H9 (cell line): ENCODE results near the gene PUS10. TPM values are rescaled to one million over a fixed set of nuclear protein-coding genes. Genes with fewer than 3 reads are reported as not detected.

ENCODE experiments used
- DNase-seq: peaks from one replicate; pipeline ENCODE4 v3.0.0-alpha.2; 2017
- H2AFZ ChIP-seq: one replicate; pipeline ENCODE4 v1.6.1; 2013; ENCODE audit warnings: mild to moderate bottlenecking, low read length, control low read depth, moderate library complexity
- H2AK5ac ChIP-seq: 2 replicates; pipeline ENCODE4 v1.6.1; 2013; ENCODE audit warnings: low read length, control low read depth, mixed read lengths; ENCODE audit not compliant: insufficient read length
- H2BK120ac ChIP-seq: one replicate; pipeline ENCODE4 v1.6.1; 2013; ENCODE audit warnings: low read depth, mild to moderate bottlenecking, low read length, control low read depth, inconsistent platforms; ENCODE audit not compliant: poor library complexity, severe bottlenecking
- H2BK12ac ChIP-seq: 2 replicates; pipeline ENCODE4 v1.6.1; 2013; ENCODE audit warnings: low read length, control low read depth, mixed read lengths, low read depth; ENCODE audit not compliant: insufficient read length
- H2BK15ac ChIP-seq: 2 replicates; pipeline ENCODE4 v1.6.1; 2013; ENCODE audit warnings: low read depth, low read length, control low read depth
- H2BK20ac ChIP-seq: one replicate; pipeline ENCODE4 v1.6.1; 2013; ENCODE audit warnings: low read depth, mild to moderate bottlenecking, low read length, control low read depth, inconsistent platforms; ENCODE audit not compliant: poor library complexity, severe bottlenecking
- H2BK5ac ChIP-seq: 2 replicates; pipeline ENCODE4 v1.6.1; 2013; ENCODE audit warnings: low read length, control low read depth, mixed read lengths; ENCODE audit not compliant: insufficient read length
- H3K14ac ChIP-seq: 2 replicates; pipeline ENCODE4 v1.6.1; 2013; ENCODE audit warnings: low read length, control low read depth; ENCODE audit not compliant: insufficient read depth
- H3K18ac ChIP-seq: 2 replicates; pipeline ENCODE4 v1.6.1; 2013; ENCODE audit warnings: low read depth, mild to moderate bottlenecking, mixed read lengths, low read length, control low read depth; ENCODE audit not compliant: insufficient read length
- H3K23ac ChIP-seq: 2 replicates; pipeline ENCODE4 v1.6.1; 2013; ENCODE audit warnings: low read length, control low read depth, mixed read lengths, low read depth; ENCODE audit not compliant: insufficient read length
- H3K23me2 ChIP-seq: 2 replicates; pipeline ENCODE4 v1.6.1; 2013; ENCODE audit warnings: low read depth, mild to moderate bottlenecking, mixed read lengths, low read length, control low read depth; ENCODE audit not compliant: insufficient read length, poor library complexity, severe bottlenecking
- H3K27ac ChIP-seq: 2 replicates; pipeline ENCODE4 v1.5.1; 2013; ENCODE audit warnings: low read length, control low read depth, mixed read lengths, low read depth; ENCODE audit not compliant: insufficient read length
- H3K27me3 ChIP-seq: 2 replicates; pipeline ENCODE4 v1.6.1; 2013; ENCODE audit warnings: low read length, control low read depth, inconsistent platforms; ENCODE audit not compliant: insufficient read depth
- H3K4ac ChIP-seq: 2 replicates; pipeline ENCODE4 v1.6.1; 2013; ENCODE audit warnings: low read depth, mild to moderate bottlenecking, control low read depth, inconsistent platforms, low read length, moderate library complexity
- H3K4me1 ChIP-seq: 2 replicates; pipeline ENCODE4 v1.6.1; 2013; ENCODE audit warnings: low read length, control low read depth, inconsistent platforms; ENCODE audit not compliant: insufficient read depth
- H3K4me2 ChIP-seq: 2 replicates; pipeline ENCODE4 v1.6.1; 2013; ENCODE audit warnings: low read length, control low read depth, mixed read lengths; ENCODE audit not compliant: insufficient read length, insufficient read depth
- H3K56ac ChIP-seq: 2 replicates; pipeline ENCODE4 v1.6.1; 2013; ENCODE audit warnings: low read depth, mild to moderate bottlenecking, mixed read lengths, low read length, control low read depth; ENCODE audit not compliant: insufficient read length
- H3K79me1 ChIP-seq: 2 replicates; pipeline ENCODE4 v1.6.1; 2013; ENCODE audit warnings: low read depth, mild to moderate bottlenecking, moderate library complexity, low read length, control low read depth, inconsistent platforms; ENCODE audit not compliant: insufficient read depth, poor library complexity, severe bottlenecking
- H3K79me2 ChIP-seq: 2 replicates; pipeline ENCODE4 v1.6.1; 2013; ENCODE audit warnings: low read length, control low read depth, inconsistent platforms; ENCODE audit not compliant: insufficient read depth
- H3K9ac ChIP-seq: 2 replicates; pipeline ENCODE4 v1.6.1; 2013; ENCODE audit warnings: low read length, control low read depth, mixed read lengths; ENCODE audit not compliant: insufficient read length; ENCODE audit errors: extremely low read depth
- H3K9me3 ChIP-seq: one replicate; pipeline ENCODE4 v1.6.1; 2013; ENCODE audit warnings: low read depth, low read length, inconsistent platforms; ENCODE audit not compliant: control insufficient read depth
- H3T11ph ChIP-seq: one replicate; pipeline ENCODE4 v1.6.1; 2013; ENCODE audit warnings: mild to moderate bottlenecking, low read length, control low read depth, inconsistent platforms
- H4K20me1 ChIP-seq: one replicate; pipeline ENCODE4 v1.6.1; 2013; ENCODE audit not compliant: control insufficient read depth, insufficient read length, insufficient read depth
- H4K5ac ChIP-seq: 2 replicates; pipeline ENCODE4 v1.6.1; 2013; ENCODE audit warnings: low read depth, mild to moderate bottlenecking, mixed read lengths, low read length, control low read depth; ENCODE audit not compliant: insufficient read length
- H4K8ac ChIP-seq: replicated peaks from 2 replicates; pipeline ENCODE4 v1.6.1; 2013; ENCODE audit warnings: low read length, control low read depth, mixed read lengths, low read depth; ENCODE audit not compliant: insufficient read length
- H4K91ac ChIP-seq: 2 replicates; pipeline ENCODE4 v1.6.1; 2013; ENCODE audit warnings: low read depth, mild to moderate bottlenecking, moderate library complexity, mixed read lengths, low read length, control low read depth; ENCODE audit not compliant: insufficient read length
- H3K27ac Mint-ChIP-seq, 3 experiments: 2 replicates in 2 of 3; 3 replicates in 1 of 3; pipeline ENCODE4 v1.8.0; 2020 to 2021; ENCODE audit warnings: mixed read lengths in 3 of 3, mild to moderate bottlenecking in 1 of 3, moderate library complexity in 1 of 3
- H3K27me3 Mint-ChIP-seq: 2 replicates; pipeline ENCODE4 v1.8.0; 2021; ENCODE audit warnings: low read depth, mild to moderate bottlenecking, moderate library complexity, mixed read lengths
- H3K36me3 Mint-ChIP-seq, 3 experiments: 2 replicates in 2 of 3; 3 replicates in 1 of 3; pipeline ENCODE4 v1.8.0; 2020 to 2021; ENCODE audit warnings: low read depth in 3 of 3, mixed read lengths in 3 of 3; ENCODE audit not compliant: insufficient read depth in 1 of 3
- H3K4me1 Mint-ChIP-seq, 2 experiments: 2 replicates each; pipeline ENCODE4 v1.8.0; 2020; ENCODE audit warnings: mixed read lengths in 2 of 2
- H3K4me3 Mint-ChIP-seq, 2 experiments: 2 replicates in 1 of 2; 3 replicates in 1 of 2; pipeline ENCODE4 v1.8.0; 2020 to 2021; ENCODE audit warnings: mild to moderate bottlenecking in 2 of 2, mixed read lengths in 2 of 2, moderate library complexity in 1 of 2
- H3K9me3 Mint-ChIP-seq, 2 experiments: 2 replicates in 1 of 2; 3 replicates in 1 of 2; pipeline ENCODE4 v1.8.0; 2020; ENCODE audit warnings: mild to moderate bottlenecking in 2 of 2, mixed read lengths in 2 of 2, moderate library complexity in 1 of 2
- WGBS: extraction: QIAGEN DNeasy Blood & Tissue Kit; methylation state at CpG from one replicate; pipeline ENCODE4 v1.1.7; 2013; ENCODE audit warnings: missing lambda C conversion rate, low lambda C conversion rate, mixed read lengths; ENCODE audit not compliant: insufficient read length; ENCODE audit errors: extremely low coverage; 5-methylcytosine and 5-hydroxymethylcytosine counted together
- total RNA-seq: library from RNA; stranded (reverse); gene quantifications from 2 replicates; pipeline ENCODE4 v1.2.1, GENCODE V29; 2021
- TF ChIP-seq, protein P1 (sequence below): fragments of 200-600 bp; sonication (generic); conservative IDR thresholded peaks from 3 replicates; pipeline ENCODE4 v1.8.0; 2021; ENCODE audit warnings: antibody characterized with exemption, mild to moderate bottlenecking

Gene PUS10
- total RNA-seq, 1 experiment from 2014 or later: 2.3 TPM

DNA sequence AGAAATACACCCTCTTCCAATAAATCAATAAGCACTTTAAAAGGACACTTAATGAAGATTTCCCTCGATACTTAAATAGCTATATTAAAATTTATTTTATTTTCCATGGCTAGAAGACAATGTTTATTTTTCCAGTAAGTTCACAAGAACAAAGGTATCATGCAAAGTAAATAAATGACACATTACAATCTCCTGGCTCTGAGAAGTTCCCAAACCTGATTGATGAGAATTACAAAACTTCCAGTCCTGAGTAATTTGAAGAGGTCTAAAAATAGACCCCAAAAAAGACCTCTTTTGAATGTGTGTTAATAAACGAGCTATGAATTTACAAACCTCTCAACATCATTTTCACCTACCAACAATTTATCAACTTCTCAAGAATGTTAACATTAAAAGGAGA is 2.1 kb downstream of the PUS10 start:
- no peak overlapping the region for H2AFZ ChIP-seq
- no peak overlapping the region for H3K4ac ChIP-seq
- WGBS: no CpG with 5 or more reads among the region's 2 CpGs
- no peak overlapping the region for H4K91ac ChIP-seq
- no peaks in the 10 kb centered on the region for H4K20me1 ChIP-seq
- H3K27me3 Mint-ChIP-seq: no peaks in the 10 kb centered on the region
- no peak overlapping the region for H2BK12ac ChIP-seq
- no peak overlapping the region for H3K9ac ChIP-seq
- peaks cover 6% of the 10 kb centered on the region for H3K23me2 ChIP-seq
- H3K27me3 ChIP-seq: no peaks in the 10 kb centered on the region
- no peak overlapping the region for H3T11ph ChIP-seq
- H3K4me1 Mint-ChIP-seq: peaks cover 12 to 20% of the 10 kb centered on the region in 2 experiments
- H2BK20ac ChIP-seq: no peak overlapping the region
- H3K14ac ChIP-seq: no peak overlapping the region
- no peak for DNase-seq
- H3K4me1 ChIP-seq: no peaks in the 10 kb centered on the region
- H3K36me3 Mint-ChIP-seq: peaks cover 2 to 4% (median 2%) of the 10 kb centered on the region in 3 experiments; a peak in 5 of 7 replicates
- H3K23ac ChIP-seq: no peak overlapping the region
- no peak overlapping the region for H4K8ac ChIP-seq
- TF ChIP-seq, protein P1, sequence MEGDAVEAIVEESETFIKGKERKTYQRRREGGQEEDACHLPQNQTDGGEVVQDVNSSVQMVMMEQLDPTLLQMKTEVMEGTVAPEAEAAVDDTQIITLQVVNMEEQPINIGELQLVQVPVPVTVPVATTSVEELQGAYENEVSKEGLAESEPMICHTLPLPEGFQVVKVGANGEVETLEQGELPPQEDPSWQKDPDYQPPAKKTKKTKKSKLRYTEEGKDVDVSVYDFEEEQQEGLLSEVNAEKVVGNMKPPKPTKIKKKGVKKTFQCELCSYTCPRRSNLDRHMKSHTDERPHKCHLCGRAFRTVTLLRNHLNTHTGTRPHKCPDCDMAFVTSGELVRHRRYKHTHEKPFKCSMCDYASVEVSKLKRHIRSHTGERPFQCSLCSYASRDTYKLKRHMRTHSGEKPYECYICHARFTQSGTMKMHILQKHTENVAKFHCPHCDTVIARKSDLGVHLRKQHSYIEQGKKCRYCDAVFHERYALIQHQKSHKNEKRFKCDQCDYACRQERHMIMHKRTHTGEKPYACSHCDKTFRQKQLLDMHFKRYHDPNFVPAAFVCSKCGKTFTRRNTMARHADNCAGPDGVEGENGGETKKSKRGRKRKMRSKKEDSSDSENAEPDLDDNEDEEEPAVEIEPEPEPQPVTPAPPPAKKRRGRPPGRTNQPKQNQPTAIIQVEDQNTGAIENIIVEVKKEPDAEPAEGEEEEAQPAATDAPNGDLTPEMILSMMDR: no peak
- H3K4me3 Mint-ChIP-seq: peak overlapping the region; percentile 90 to 100
- peaks cover under 1% of the 10 kb centered on the region for H3K79me1 ChIP-seq
- no peaks in the 10 kb centered on the region for H3K9me3 Mint-ChIP-seq
- no peaks in the 10 kb centered on the region for H3K9me3 ChIP-seq
- no peak overlapping the region for H2BK120ac ChIP-seq
- H3K27ac Mint-ChIP-seq: no peak overlapping the region
- no peak overlapping the region for H3K27ac ChIP-seq
- no peak overlapping the region for H2AK5ac ChIP-seq
- no peak overlapping the region for H3K18ac ChIP-seq
- no peak overlapping the region for H3K56ac ChIP-seq
- peak overlapping the region; percentile 90 for H3K4me2 ChIP-seq
- peaks cover 2% of the 10 kb centered on the region; the same call in 1 of the 2 replicates for H3K79me2 ChIP-seq
- H2BK5ac ChIP-seq: no peak overlapping the region
- no peak overlapping the region for H2BK15ac ChIP-seq
- no peak overlapping the region for H4K5ac ChIP-seq
